ENCODE results near the gene HES7.
"Not testable (repeated sequence)": the region's sequence is repeated elsewhere in the genome, so short reads cannot be mapped to it uniquely, and the experiment has no call there.

The HES7 gene

DNA sequence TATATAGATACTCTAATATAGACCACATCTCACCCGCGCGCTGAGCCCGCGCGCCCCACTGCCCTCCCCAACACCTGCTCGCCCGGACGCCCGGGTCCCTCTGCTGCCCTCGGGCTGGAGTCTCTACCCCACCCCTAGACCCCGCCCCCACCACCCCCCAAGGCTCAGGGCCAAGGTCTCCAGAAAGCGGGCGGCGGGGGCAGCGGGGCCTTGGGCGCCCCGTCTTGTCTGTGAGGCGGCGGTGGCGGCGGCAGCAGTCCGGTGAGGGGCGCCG lies 2.6 kb downstream of the HES7 start:
- no peak for DNase-seq

DNA sequence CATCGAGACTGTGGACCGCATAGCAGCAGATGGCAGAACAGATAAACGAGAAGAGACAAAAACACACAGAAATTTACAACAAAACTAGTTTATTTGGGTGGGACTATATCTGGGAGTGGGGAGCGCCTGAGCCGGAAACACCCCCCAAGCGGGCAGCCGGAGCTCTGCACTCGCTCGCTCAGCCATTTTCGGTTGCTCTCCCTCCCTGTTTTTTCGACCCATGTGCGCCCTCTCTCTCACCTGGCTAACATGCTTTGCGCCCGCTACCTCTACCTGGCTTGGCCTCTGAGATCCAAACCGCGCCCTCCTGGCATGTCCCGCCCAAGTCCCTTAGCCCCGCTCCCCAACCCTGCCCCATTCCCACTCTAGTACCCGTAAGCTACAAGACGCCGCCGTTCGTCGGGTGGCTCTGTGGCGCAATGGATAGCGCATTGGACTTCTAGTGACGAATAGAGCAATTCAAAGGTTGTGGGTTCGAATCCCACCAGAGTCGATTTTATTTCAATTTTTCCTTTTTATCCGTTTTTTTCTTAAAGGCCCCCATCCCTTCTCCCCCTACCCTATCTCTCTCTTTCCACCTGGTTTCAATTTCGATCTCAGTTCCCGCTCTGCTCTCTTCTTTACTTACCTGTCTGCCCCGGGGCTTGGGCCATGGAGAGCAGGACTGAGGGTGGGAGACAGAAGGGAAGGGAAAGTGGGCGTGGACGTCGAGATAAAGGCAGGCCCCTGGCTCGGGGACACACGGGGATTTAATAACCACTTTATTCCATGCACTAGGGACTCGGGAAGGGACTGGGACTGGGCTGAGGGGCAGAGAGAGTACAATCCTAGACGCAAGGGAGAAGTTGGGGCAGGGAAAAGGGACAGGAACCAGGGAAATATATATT lies 3.1 kb downstream of the HES7 start:
- peak; percentile 73 for DNase-seq

DNA sequence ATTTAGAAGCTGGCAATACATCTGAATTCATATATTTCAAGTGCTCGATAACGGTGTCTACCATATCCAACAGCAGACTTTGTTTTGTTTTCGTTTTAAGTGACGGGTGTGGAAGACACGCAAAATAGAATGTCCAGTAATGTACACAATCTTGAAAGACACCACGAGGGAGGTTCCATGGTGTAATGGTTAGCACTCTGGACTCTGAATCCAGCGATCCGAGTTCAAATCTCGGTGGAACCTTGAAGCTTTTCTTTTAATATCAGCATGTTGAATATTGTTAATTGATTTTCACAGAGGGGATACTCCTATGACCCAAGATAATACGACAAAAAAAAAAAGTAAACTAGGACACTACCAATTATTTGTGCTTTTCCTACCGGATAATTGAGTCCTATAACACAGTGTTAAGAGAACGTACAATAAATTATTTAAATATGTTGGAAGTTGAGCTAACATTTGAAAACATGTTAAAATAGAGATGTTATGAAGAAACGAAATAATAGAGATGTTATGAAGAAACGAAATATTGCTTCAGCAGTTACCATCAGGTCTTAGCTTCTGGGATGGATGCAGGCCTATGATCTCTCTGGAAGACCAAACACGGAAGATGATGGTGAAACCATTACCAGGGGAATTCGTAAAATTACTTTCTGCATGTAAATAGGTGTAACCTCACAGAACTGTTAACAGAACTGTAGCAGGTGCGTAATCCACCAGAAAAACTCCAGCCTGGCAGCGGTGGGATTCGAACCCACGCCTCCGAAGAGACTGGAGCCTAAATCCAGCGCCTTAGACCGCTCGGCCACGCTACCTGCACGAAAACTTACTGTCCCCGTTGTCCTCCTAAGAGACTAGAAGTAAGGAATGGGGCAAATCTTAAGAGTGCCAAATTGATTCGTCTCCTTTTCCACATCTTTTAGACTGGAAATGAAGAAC lies 4.1 kb downstream of the HES7 start:
- DNase-seq, result peak; percentile 71

DNA sequence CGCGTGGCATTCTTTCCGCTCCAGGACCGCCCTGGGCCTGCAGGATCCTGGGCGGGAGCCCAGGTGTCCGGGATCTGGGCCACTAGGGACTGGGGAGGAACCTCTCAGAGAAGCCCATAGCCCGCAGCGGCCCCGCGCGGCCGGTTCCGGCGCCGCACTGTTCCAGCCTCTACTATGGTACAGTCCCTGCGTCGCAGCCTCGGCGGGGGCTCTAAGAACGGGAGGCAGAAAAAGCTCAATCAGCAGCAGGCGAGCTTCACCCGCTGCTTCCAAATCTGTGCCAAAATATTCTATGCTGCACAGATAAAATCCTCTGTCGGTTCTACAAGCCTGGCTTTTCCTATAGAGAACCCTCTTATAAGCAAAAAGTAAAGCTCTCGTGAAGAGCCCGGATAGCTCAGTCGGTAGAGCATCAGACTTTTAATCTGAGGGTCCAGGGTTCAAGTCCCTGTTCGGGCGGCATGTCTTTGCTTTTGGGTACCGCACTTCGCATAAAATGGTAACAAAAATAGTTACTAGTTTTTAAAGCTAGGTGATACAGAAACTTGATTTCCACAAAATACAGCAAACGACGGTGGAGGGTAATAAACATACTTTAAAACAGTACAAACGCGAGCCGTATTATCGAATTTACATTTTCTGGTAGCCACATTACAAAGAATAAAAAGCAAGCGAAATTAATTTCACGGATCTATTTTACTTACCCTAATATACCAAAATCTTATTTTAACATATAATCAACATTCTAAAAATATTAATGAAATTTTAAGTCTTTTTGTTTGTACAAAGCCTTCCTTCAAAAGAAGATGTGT lies 4.9 kb downstream of the HES7 start:
- DNase-seq, result peak; percentile 76

DNA sequence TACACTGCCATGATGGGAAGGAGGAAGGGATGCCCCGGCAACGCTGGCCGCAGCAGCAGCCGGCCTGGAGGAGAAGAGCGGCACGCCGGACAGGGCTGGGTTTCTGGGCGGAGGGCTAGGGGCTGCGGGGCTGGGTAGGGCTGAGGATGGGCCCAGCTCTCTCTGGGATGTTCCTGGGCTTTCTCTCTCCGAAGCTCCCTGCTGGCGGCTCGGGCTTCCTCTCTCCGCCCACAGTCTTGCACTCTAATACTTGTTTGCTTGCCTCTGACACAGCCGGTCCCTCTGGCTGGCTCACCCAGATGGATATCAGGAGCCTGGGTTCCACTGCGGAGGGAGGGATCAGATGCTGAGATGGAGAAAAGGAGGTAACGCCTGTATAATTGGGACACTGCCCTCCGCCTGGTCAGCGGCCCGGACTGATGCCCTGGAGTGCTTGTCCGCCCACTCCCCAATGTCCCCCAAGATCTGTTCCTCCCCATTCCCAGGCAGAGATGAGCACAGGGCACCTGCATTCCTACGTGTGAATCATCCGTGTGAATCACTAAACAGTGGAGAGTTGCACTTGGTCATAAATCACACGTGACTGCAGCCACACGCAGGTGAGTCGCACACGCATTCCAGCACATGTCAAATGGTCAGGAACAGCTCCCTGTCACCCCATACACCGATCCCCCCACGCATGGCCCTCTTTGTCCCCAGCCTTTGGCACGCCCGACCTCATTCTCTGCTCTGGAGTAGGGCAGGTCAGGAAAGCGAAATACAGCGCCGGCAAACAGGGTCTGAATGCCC lies 5.7 kb downstream of the HES7 start, which contains the start of gene ALOXE3:
TSS of gene ALOXE3 (minus strand) at position 535 of the 789 bp plus-strand sequence. CDS start at position 11, 524 bp downstream.
- DNase-seq, result no peak

DNA sequence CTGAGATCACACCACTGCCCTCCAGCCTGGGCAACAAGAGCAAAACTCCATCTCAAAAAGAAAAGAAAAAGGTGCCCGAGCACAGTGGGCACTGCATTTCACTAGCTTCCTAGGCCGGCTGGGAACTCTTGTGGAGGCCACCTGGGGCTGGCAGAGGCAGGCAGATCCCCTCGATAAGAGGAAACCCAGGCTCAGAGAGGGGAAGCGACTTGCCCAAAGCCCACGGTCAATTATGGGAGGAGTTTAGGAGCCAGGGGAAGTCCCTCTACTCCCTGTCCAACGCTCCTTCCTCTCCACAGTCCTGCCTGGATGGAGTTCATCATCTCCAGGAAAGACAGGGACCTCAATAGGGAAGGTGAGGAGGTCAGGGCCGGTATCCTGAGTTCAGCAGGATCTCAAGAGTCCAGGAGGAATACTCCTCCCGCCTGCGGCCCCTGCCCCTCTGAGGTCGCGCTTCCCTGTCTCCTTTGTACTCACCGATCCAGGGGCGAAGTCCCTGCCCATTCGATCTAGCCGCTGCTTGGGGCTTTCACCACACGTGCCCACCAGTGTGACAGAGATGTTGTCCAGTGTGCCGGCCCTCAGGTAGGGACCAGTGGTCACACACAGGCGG lies 6.4 kb downstream of the HES7 start:
- no peak for DNase-seq

DNA sequence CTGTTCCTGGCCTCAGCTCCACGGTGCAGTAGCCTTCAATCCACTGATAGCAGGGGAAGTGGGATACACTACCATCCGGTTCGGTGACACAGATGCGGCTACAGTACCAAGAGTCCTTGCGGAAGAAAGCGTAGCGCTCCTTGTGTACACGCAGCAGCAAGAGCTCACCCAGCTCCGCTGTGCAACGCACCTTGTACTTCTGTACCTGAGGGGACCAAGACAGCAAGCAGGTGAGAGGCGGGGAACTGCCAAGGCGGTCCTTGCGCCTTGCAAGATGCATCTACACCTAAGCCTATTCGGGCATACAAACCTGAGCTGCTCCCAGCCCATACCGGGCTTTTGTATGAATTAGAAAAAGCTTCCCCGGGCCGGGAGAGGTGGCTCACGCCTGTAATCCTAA lies 7.1 kb downstream of the HES7 start:
- DNase-seq, result no peak

DNA sequence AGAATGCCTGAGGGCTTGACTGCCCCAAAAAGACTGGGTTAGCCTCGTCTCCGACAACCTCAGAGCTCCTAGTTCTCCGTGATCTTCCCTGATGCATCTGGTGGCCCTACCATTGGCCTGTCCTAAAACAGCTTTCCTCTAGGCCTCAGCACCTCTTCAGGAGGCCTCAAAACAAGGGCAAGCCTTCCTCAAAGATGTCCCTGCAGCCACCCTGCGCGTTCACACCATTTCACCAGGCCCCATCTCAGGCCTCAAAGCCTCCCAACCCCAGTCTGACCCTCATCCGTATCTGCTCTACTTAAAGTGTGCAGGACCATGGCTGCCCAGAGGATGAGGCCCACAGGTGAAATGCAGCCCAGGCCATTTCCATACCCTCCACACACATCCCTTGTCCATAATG lies 13.0 kb downstream of the HES7 start:
- no peak for DNase-seq

DNA sequence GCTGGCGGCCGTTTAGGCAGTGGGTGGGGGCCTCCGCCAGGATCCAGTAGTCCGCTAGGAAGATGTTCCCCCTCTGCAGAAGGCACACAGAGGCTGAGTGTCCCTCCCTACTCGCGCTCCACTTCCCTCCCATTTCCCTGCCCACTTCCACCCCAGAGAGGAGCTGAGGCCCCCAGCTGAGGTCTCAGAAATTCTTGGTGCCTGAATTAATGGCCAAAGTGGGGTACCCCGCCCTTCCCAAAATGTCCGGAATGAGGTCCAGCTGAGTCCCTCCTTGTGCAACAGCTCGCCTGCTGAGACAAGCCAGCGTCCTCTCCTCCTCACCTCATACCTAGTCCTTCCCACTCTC lies 13.5 kb downstream of the HES7 start:
- DNase-seq, result no peak

DNA sequence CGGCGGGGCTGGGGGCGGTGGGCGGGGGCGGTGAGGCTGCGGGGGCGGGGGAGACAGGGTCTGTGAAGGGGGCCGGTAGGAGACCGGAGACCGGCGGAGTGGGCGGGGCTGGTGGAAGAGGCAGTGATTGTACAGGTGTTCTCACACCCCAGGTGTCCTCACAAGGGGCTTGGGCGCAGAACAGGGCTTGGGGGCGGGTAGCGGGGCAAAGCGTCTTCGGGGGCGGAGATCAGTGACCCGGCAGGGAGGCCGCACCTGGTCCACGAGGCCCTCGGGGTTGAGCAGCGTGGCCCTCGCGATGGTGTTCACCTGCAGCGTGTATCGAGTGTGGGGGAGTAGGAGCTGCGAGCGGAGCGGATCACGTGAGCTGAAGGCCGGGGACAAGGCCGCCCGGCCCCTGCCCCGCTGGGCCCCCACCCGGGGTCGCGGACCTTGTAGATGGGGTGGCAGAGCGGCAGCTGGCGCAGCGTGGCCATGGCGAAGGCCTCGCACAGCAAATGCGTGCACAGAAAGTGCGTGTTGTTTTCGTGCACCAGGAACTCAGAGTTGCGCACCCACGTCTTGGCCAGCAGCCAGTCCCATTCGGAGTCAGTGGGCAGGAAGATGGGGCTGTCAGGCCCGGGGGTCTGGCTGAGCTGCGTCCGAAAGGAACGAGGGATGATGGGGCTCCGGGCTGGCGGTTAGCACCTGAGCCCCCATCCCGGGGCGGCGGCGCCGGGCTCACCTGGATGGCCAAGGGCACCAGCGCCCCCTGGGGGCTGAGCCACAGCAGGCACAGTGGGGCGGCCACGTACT lies 14.0 kb downstream of the HES7 start:
- DNase-seq, result peak; percentile 58

DNA sequence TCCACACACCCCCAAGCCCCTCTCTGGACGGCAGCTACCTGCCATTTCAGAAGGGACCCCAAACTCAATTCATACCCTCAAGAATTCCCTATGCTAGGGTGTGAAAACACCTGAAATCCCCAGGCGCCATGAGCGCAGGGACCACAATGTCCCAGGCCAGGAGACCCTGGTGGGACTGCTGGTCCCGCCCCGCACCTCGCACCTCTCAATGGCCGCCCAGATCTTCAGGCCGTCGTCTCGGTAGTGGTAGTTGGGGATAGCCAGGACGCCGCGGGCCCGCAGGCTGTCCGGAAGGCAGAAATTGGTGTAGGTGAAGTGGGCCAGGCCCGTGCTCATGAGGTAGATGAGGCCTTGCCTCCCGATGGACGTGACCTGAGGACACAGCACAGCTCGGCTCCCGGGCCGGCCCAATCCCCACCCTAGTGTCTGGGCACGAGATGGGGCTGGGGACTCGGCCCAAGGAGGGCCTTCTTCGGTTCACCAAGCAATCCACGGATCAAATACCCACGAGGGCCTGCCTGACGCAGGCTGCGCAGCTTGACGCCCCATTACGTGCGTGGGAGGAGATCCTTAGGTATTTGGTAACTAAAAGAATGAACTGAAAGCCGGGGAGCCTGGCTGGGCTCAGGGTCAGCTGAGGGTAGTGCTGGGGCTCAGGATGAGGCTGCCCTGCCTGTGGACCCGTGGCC lies 14.8 kb downstream of the HES7 start:
- no peak for DNase-seq

DNA sequence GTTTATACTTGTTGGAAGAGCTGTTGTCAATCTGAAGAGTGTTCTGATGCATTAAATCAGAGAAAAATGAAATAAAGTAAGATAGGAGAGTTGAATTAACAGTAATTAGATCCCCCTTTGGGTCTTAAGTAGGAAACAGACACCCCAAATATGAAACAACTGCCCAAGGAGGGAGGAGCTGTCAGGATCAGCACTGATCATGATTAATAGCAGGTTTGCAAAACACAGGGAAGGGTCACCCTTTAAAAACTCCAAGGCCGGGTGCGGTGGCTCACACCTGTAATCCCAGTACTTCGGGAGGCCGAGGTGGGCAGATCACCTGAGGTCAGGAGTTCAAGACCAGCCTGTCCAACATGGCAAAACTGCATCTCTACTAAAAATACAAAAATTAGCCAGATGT lies 16.9 kb downstream of the HES7 start:
- DNase-seq, result not testable (repeated sequence)

DNA sequence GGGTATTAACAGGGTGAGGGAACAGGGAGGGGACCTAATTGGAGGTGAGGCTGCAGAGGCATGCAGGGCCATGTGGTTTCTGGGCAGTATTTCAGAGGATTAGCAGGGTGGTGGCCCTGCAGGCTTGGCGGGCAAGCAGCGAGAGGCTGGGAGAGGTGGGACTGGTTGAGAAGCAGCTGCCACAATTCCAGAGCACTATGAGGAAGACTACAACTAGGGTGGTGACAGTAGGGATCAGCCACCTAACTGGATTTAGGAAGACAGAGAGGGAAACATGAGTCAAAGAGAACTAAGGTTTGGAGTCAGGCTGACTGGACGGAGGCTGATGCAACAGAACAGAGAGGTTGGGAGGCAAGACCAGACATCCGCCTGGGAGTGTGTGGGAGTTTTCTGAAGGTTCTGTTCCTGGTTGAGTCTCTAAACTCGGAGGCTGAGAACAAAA lies 17.9 kb downstream of the HES7 start:
- no peak for DNase-seq

DNA sequence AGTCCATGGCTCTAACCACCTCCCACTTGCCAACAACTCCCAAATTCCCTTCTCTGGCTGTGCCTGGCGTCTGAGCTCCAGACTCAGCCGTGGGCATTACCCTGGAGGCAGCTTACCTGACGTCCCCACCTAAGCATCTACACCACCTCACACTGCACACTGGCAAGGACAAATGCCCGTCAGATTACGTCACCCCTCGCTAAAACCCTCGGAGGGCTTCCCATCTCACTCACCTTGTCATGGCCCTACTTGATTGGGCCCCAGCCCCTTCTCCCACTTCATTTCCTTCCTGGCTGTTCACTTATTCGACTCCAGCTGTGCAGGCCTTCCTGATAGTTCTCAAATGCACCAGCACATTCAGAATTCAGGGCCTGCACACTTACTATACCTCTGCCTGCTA lies 19.0 kb downstream of the HES7 start:
- no peak for DNase-seq

DNA sequence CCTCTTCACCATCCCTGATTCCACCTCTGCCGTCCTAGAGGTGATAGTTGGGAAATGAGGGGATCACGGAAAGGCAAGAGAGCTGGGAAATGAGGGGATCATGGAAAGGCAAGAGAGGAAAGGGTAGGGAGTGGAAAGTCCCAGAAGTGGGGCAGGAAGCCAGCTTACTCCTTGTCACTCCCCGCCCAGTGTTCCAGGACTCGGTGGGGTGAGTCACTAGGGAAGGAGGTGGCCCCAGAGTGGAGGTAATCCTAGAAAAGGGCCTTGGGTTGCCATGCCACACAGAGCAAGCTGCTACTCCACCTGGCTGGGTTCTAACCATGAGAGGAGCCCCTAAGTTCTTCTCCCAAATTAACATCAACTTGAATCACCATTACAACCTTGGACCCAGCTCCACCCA lies 20.4 kb downstream of the HES7 start:
- DNase-seq, result no peak

DNA sequence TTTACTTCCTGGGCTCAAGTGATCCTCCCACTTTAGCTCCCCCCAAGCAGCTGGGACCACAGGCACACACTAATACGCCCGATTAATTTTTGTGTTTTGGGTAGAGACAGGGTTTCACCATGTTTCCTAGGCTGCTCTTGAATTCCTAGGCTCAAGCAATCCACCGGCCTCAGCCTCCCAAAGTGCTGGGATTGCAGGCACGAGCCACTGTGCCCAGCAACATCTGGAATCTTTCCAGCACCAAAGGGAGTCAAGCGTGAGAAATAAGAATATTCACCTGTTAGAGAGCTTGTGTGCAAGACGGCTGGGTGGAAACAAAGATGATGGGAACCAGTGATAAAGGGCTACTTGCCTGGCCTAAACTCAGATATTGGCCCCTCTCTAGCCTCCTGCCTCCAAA lies 22.2 kb downstream of the HES7 start:
- no peak for DNase-seq

DNA sequence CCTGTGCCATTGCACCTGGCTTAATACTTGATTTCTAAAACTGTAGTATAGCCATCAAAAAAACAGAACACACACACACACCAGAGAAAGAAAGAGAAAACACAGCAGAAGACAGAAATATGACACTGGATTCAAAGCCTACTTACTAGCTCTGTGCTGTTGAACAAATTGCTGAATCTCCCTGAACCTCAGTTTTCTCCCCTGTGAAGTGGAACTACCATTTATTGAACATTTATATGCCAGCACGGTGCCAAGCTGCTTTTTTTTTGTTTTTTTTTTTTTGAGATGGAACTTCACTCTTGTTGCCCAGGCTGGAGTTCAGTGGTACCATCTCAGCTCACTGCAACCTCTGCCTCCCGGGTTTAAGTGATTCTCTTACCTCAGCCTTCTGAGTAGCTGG lies 23.1 kb downstream of the HES7 start:
- DNase-seq, result no peak

DNA sequence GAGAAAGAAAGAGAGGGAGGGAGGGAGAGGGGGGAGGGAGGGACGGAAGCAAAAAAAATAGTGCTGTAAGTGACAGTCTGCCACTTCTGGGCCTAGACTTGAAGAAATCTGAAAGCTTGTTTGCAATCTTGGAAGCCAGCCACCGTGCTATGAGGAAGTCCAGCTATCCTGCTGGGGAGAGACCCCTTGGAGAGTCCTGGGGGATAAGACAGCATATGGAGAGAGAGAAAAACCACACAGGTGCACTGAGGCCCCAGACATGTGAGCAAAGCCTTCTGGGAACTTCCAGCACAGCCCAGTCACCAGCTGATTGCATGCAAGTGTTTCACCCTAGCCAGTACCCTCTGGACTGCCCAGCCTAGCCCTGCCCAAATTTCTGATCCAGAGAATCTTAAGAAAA lies 23.8 kb downstream of the HES7 start:
- peak; percentile 38 for DNase-seq

DNA sequence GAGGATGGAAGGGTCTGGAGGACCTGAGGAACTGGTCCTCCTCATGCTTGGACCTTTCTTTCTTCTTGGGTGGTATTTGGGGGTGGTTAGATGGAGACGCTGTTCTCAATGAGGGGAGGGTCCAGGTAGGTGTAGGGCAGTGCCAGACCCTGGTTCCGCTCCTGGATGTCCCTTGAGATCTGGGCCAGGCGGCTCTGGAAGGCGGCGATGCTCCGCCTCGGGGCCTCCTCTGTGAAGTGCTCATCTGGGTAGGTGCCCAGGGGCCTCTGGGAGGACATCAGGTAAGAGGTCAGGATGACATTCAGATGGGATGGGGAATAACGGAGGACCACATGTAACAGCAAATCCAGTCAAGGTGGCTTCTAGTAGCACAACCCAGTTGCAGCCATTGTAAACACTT lies 27.4 kb downstream of the HES7 start:
- no peak for DNase-seq

DNA sequence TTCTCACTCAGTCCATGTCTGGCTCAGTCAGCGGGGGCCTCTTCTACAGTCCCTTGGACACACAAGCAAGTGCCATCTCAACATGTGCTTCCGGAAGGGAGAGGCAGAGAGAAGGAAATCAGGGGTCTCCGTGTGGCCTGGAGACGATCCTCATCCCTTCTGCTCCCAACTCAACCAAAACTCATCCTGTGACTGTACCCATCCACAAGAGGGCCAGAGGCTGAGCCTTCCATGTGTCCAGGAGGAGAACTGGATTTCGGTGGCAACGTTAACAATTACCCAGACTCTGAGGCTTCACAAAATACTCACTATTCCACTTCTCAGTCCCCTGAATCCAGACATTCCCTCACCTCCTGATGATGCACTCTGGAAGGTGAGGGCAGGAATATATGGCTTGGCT lies 28.5 kb downstream of the HES7 start:
- no peak for DNase-seq

All from NCI-H2171 (cell line).